Activated CD4-positive, CD25-positive, alpha-beta regulatory T cell treated with anti-CD3 and anti-CD28 coated beads, Interleukin-2, amount 50 U/mL, for 72 hours (primary cell): ENCODE results near the gene SLC9A3.
A peak's percentile ranks its signal among the peaks of the same experiment; 100 is the strongest.

Experiments
- DNase-seq: peaks from one replicate; pipeline ENCODE4 v3.0.0; 2021

The SLC9A3 gene

DNA sequence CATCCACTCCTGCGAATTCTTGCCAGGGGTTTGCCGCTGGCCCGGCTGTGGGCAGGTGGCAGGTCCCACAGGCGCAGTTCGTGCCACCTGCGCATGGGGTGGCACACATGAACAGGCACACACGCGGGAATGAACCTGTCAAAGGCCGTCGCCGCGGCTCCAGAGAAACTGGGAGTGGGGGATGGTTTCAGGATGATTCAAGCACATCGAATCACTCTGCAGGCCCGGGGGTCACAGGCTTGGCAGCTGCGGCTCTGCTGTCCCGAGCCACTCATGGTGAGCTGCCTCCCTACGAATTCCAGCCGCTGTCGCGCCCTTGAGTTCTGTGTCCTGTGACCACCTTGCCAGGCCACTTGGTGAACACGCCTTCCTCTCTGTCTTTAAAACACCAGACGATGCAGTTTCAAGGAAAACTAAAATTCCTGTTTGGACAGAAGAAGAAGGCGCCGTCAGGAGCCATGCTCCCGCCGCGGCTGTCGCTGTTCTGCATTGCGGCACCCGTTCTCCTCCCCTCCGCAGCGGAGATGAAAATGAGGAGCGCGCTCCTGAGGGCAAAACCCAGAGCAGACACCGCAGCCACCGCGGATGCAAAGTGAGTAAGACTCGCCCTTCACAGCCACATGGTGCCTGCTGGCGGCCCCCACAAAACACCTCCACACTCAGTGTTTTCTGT, 96.7 kb downstream of the SLC9A3 start:
- DNase-seq = peak; percentile 22

GRCh38 chr5:426392-426976, 97.8 kb downstream of the SLC9A3 start:
- no peak for DNase-seq

- peak; percentile 25 for DNase-seq
Measured at GRCh38 chr5:425714-426113, 98.5 kb downstream of the SLC9A3 start.

GRCh38 chr5:424301-425110, 99.7 kb downstream of the SLC9A3 start:
- DNase-seq = peak; percentile 21

DNA sequence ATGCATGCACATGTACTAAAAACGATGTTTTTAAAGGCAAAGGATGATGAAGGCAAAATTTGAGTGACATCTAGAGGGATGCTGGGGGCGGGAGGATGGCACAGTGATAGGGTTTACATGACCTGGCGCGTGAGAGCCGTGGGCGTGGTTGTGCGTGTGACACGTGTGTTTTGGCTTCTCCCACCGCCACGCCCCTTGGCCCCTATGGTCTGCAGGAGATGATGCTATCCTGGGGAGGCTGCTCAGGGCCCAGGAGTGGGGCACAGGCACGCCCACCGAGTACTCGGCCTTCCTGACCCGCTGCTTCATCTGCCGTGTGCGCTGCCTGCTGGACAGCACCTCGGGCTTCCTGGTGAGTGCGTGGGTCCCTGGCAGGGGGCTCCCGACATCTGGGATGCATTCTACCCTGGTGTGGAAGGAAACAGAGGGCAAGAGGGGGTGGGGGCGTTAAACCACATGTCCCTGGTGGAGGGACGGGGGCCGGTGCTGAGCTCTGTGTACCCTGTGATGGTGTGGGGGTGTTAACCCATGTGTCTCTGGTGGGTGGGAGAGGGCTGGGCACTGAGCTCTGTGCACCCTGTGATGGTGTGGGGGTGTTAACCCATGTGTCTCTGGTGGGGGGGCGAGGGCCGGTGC, 100.5 kb downstream of the SLC9A3 start:
- peak; percentile 22 for DNase-seq

DNA sequence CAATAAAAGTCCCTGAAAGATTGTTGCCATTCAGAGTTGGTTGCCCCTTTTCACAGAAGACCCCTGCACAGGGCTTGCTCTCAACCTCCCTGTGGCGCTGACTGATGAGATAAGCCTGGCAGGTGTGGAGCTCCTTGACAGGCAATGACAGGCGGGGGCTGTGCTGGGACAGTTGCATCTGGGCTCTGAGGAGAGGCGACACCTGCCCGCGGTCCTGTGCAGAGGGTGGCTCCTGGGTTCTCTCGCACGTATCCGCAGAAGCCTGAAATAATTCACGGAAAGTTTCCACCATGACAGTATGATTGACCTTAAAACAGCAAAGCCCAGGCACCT, 101.0 kb downstream of the SLC9A3 start:
- peak; percentile 22 for DNase-seq

DNA sequence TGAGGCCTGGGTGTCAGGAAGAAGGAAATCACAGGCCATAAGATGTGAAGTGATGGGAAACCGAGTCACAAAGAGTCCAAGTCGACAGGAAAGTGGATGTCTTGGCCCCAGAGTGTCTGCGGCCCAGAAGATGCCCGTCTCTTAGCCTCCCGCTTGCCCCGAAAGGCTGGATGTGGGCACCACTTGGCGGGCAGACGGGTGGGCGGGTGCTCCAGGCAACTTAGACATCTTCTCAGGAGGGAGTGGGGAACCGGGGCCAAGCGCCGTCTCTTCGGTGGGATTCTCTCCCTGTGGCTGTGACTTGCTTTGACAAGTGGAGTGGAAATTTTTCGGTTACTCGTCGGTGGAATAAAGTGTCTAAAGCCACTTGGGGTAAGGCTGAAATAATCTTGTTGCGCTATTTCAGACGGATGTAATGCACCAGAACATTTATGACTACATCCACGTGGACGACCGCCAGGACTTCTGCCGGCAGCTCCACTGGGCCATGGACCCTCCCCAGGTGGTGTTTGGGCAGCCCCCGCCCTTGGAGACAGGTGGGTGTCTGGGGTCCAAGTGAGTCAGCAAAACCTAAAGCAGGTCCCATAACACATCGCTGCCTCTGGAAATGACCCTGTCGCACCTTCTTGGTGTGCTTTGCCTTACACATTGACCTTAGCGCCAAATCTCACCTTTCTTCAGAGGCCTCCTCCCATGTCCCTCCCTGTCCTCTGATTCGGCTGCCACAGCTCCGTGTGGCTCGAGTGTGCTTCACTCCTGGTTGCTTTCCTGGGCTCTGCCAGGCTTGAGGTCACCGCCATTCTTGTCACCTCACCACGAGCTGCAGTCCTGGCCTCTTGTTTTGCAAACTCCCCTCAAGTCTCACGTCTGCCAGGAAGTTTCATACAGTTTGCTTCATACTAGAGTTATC, 101.7 kb downstream of the SLC9A3 start:
- peak; percentile 28 for DNase-seq

GRCh38 chr5:421901-422300, 102.3 kb downstream of the SLC9A3 start:
- peak; percentile 21 for DNase-seq

GRCh38 chr5:421287-421880, 102.9 kb downstream of the SLC9A3 start:
- DNase-seq = no peak

GRCh38 chr5:420632-421286, 103.5 kb downstream of the SLC9A3 start:
- peak; percentile 25 for DNase-seq
